Calu3 (cell line): ENCODE results near the gene PGAP3. TPM values are rescaled to one million over a fixed set of nuclear protein-coding genes. Genes with fewer than 3 reads are reported as not detected.

Source experiments
- BruUV-seq: library from RNA; stranded (reverse); fragments of 400-500 nt; replicated peaks from 2 replicates; lab custom pipeline; 2021; lab: Mats Ljungman, UMichigan
- CTCF ChIA-PET: fragments of 300-600 bp; sonication (Branson Sonifier 250); formaldehyde crosslinking; loops from one replicate; lab custom pipeline; 2022; ENCODE audit warnings: antibody characterized with exemption; lab: Charles Lee
- DNase-seq: peaks from one replicate; pipeline ENCODE4 v3.0.0; 2022
- H3K27ac Mint-ChIP-seq: one replicate; pipeline ENCODE4 v1.8.0; 2022; ENCODE audit warnings: mixed read lengths; ENCODE audit not compliant: unreplicated experiment
- H3K27me3 Mint-ChIP-seq: one replicate; pipeline ENCODE4 v1.8.0; 2022; ENCODE audit warnings: mixed read lengths; ENCODE audit not compliant: unreplicated experiment
- H3K36me3 Mint-ChIP-seq: one replicate; pipeline ENCODE4 v1.8.0; 2022; ENCODE audit warnings: mild to moderate bottlenecking, moderate library complexity, mixed read lengths; ENCODE audit not compliant: insufficient read depth, unreplicated experiment
- H3K4me1 Mint-ChIP-seq: one replicate; pipeline ENCODE4 v1.8.0; 2022; ENCODE audit warnings: mild to moderate bottlenecking, low read depth, mixed read lengths; ENCODE audit not compliant: unreplicated experiment
- H3K4me3 Mint-ChIP-seq: one replicate; pipeline ENCODE4 v1.8.0; 2022; ENCODE audit warnings: mild to moderate bottlenecking, low read depth, moderate library complexity, mixed read lengths; ENCODE audit not compliant: unreplicated experiment
- H3K9me3 Mint-ChIP-seq: one replicate; pipeline ENCODE4 v1.8.0; 2022; ENCODE audit warnings: low read depth, mixed read lengths; ENCODE audit not compliant: unreplicated experiment
- intact Hi-C: fragments of 100-400 bp; cut with micrococcal nuclease; formaldehyde crosslinking; loops from one replicate; pipeline ENCODE4 v1.10.0; 2022; ENCODE audit not compliant: unreplicated experiment
- total RNA-seq: library from RNA; stranded (reverse); gene quantifications from 2 replicates; pipeline ENCODE4 v1.2.3, GENCODE V29; 2022
- TF ChIP-seq, protein P1 (sequence below): fragments of 200-600 bp; IDR thresholded peaks from one replicate; pipeline ENCODE4 v1.8.0; 2022; ENCODE audit warnings: antibody characterized with exemption; ENCODE audit not compliant: unreplicated experiment

Gene PGAP3
- total RNA-seq, 1 experiment from 2014 or later = 1,186 TPM

DNA sequence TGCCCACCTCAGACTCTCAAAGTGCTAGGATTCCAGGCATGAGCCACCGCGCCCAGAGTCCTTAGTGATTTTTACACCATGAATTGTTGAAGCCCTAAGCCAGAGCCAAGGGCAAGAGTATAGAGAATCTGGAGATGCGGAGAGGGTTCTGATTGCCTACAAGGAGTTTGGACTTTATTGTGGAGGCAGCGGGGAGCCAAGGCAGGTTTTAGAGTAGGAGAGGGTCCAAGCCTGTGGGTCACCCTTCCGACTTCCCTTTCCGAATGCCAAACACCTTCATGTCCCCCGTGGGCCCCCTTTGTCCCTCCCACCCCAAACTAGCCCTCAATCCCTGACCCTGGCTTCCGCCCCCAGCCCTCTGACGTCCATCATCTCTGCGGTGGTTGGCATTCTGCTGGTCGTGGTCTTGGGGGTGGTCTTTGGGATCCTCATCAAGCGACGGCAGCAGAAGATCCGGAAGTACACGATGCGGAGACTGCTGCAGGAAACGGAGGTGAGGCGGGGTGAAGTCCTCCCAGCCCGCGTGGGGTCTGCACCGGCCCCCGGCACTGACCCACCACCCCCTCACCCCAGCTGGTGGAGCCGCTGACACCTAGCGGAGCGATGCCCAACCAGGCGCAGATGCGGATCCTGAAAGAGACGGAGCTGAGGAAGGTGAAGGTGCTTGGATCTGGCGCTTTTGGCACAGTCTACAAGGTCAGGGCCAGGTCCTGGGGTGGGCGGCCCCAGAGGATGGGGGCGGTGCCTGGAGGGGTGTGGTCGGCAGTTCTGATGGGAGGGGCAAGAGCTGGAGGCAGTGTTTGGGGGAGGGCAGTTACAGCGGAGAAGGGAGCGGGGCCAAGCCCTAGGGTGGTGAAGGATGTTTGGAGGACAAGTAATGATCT is 35.4 kb upstream of the PGAP3 start:
- intact Hi-C loops = no loop called here
- DNase-seq = peak; percentile 75
- Mint-ChIP-seq H3K4me3 (peak overlapping the region; percentile 0), H3K4me1 (peaks cover 38% of the 10 kb centered on the region), H3K9me3 (no peaks in the 10 kb centered on the region), H3K27me3 (no peaks in the 10 kb centered on the region), H3K27ac (peak overlapping the region; percentile 28), H3K36me3 (peaks cover 100% of the 10 kb centered on the region)
- CTCF ChIA-PET = interaction anchor here (0.6 to 161.2 kb wide), 34 partner anchors 4 to 1387 kb away, joined by 3 to 42089 read pairs (median 5); partner anchors contain the start of genes ERBB2, GRB7, IKZF3 and MIEN1
- TF ChIP-seq, protein P1, sequence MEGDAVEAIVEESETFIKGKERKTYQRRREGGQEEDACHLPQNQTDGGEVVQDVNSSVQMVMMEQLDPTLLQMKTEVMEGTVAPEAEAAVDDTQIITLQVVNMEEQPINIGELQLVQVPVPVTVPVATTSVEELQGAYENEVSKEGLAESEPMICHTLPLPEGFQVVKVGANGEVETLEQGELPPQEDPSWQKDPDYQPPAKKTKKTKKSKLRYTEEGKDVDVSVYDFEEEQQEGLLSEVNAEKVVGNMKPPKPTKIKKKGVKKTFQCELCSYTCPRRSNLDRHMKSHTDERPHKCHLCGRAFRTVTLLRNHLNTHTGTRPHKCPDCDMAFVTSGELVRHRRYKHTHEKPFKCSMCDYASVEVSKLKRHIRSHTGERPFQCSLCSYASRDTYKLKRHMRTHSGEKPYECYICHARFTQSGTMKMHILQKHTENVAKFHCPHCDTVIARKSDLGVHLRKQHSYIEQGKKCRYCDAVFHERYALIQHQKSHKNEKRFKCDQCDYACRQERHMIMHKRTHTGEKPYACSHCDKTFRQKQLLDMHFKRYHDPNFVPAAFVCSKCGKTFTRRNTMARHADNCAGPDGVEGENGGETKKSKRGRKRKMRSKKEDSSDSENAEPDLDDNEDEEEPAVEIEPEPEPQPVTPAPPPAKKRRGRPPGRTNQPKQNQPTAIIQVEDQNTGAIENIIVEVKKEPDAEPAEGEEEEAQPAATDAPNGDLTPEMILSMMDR = no peak
- BruUV-seq = no TSS peak

DNA sequence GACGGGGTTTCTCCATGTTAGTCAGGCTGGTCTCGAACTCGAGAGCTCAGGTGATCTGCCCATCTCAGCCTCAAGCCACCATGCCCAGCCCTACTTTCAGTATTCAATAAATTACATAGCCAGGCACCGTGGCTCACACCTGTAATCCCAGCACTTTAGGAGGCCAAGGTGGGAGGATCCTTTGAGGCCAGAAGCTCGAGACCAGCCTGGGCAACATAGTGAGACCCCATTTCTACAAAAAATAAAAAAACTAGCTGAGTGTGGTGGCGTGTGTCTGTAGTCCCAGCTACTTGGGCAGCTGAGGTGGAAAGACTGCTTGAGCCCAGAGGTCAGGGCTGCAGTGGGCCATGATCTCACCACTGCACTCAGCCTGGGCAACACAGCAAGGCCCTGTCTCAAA is 34.2 kb upstream of the PGAP3 start:
- intact Hi-C loops = no loop called here
- TF ChIP-seq, protein P1 = no peak
- BruUV-seq = no TSS peak
- peaks cover 100% of the 10 kb centered on the region for H3K36me3 Mint-ChIP-seq
- no peak overlapping the region for H3K27ac Mint-ChIP-seq
- CTCF ChIA-PET = interaction anchor here (0.6 to 161.2 kb wide), 23 partner anchors 5 to 823 kb away, joined by 3 to 42089 read pairs (median 5); partner anchors contain the start of genes ERBB2, GRB7, MIEN1 and NEUROD2
- no peaks in the 10 kb centered on the region for H3K9me3 Mint-ChIP-seq
- H3K27me3 Mint-ChIP-seq = no peaks in the 10 kb centered on the region
- peak; percentile 74 for DNase-seq
- no peak overlapping the region for H3K4me3 Mint-ChIP-seq
- H3K4me1 Mint-ChIP-seq = peaks cover 32% of the 10 kb centered on the region

DNA sequence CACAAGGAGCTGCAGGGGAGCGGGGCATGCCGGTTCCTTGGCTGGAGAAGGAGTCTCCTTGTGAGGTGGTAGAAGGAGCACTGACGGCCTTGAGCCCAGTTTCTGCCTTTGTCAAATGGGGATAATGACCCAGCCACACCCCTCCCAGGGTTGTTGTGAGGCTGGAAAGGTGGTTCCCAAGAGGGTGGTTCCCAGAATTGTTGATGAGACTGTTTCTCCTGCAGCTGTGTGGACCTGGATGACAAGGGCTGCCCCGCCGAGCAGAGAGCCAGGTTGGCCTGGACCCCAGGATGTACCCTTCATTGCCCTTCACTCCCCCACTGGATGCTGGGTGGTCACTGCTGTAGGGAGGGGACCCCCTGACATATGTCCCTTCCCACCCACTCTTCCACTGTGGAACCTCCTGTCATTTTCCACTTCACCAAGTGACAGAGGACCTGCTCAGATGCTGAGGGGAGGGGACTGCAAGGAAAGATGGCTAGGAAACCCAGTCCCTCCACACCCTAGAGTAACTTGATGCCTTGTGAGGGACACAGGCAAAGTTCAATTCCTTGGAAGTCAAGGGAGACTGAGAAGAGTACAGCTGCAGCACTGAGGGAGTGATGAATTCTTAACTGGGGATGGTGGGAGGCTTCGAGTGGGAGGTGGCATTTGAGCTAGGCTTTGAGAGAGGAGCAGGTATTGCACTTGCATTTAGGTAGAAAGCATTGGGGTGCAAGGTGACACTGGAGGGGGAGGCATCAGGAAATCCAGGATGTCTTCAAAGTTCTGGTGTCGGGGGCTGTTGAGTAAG is 31.9 kb upstream of the PGAP3 start:
- intact Hi-C loops = no loop called here
- no peak for DNase-seq
- TF ChIP-seq, protein P1 = no peak
- no peak overlapping the region for H3K4me3 Mint-ChIP-seq
- peaks cover 33% of the 10 kb centered on the region for H3K4me1 Mint-ChIP-seq
- H3K9me3 Mint-ChIP-seq = no peaks in the 10 kb centered on the region
- H3K36me3 Mint-ChIP-seq = peaks cover 100% of the 10 kb centered on the region
- CTCF ChIA-PET = interaction anchor here (0.6 to 161.2 kb wide), 38 partner anchors 5 to 1776 kb away, joined by 3 to 42089 read pairs (median 6); partner anchors contain the start of genes ERBB2, GRB7, GSDMA and GSDMB
- peak overlapping the region; percentile 2 for H3K27ac Mint-ChIP-seq
- BruUV-seq = no TSS peak
- H3K27me3 Mint-ChIP-seq = no peaks in the 10 kb centered on the region

DNA sequence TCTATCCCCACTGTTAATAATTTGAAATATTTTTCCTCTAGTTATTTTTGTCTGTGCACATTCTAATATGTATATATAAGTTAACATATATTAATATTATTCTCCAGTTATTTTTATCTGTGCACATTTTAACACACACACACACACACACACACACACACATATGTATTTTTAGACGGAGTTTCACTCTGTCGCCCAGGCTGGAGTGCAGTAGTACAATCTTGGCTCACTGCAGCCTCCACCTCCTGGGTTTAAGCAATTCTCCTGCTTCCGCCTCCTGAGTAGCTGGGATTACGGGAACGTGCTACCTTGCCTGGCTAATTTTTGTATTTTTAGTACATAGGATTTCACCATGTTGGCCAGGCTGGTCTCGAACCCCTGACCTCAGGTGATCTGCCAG is 29.8 kb upstream of the PGAP3 start:
- peaks cover 98% of the 10 kb centered on the region for H3K36me3 Mint-ChIP-seq

More for the DNA sequence above, 29.8 kb upstream of the PGAP3 start:
- intact Hi-C loops = loop anchor here (1.0 kb wide), 10 partner anchors 29 to 99 kb away; partner anchors contain the start of genes PGAP3 and PNMT
- TF ChIP-seq, protein P1 = no peak
- Mint-ChIP-seq H3K4me1 (peaks cover 21% of the 10 kb centered on the region), H3K4me3 (no peak overlapping the region), H3K27me3 (no peaks in the 10 kb centered on the region), H3K9me3 (no peaks in the 10 kb centered on the region), H3K27ac (peak overlapping the region; percentile 2)
- CTCF ChIA-PET = interaction anchor here (0.8 to 161.2 kb wide), 13 partner anchors 3 to 254 kb away, joined by 4 to 42089 read pairs (median 40); partner anchors contain the start of genes ERBB2, GRB7, GSDMA and LRRC3C
- DNase-seq = no peak
- BruUV-seq = no TSS peak
